Activated naive CD4-positive, alpha-beta T cell (primary cell): ENCODE measurements around the gene TRIM50.
"Not testable (repeated sequence)": the region's sequence is repeated elsewhere in the genome, so short reads cannot be mapped to it uniquely, and the experiment has no call there.

Source experiments
- DNase-seq, 4 experiments: peaks; one replicate each; lab custom pipeline; 2025; lab: John Stamatoyannopoulos, UW

The TRIM50 gene

GRCh38 chr7:73327922-73328321, at the start of gene TRIM50, which contains the start of gene FKBP6:
Gene TRIM50, minus strand, starts transcription at chr7:73328082. Its CDS starts 3,295 bp downstream, at chr7:73324787.
Gene FKBP6, plus strand, starts transcription at chr7:73328161. Its CDS starts 268 bp downstream, at chr7:73328429.
- not testable (repeated sequence) for DNase-seq

- DNase-seq, result no peak
Observed at GRCh38 chr7:73376671-73377412, 49.0 kb upstream of the TRIM50 start.

- not testable (repeated sequence) for DNase-seq
Observed at GRCh38 chr7:73376262-73376661, 48.4 kb upstream of the TRIM50 start.

- no peak for DNase-seq
Observed at GRCh38 chr7:73373741-73374140, 45.9 kb upstream of the TRIM50 start.

- no peak for DNase-seq
Observed at GRCh38 chr7:73369622-73370021, 41.7 kb upstream of the TRIM50 start.

- no peak for DNase-seq
Observed at GRCh38 chr7:73369009-73369408, 41.1 kb upstream of the TRIM50 start.

- DNase-seq, result no peak
Observed at GRCh38 chr7:73366990-73367389, 39.1 kb upstream of the TRIM50 start.

GRCh38 chr7:73366127-73366526, 38.2 kb upstream of the TRIM50 start:
- DNase-seq, result no peak

GRCh38 chr7:73364006-73364728, 36.3 kb upstream of the TRIM50 start:
- no peak for DNase-seq

GRCh38 chr7:73363225-73364005, 35.5 kb upstream of the TRIM50 start:
- no peak for DNase-seq

- DNase-seq, result not testable (repeated sequence)
Observed at GRCh38 chr7:73360590-73360989, 32.7 kb upstream of the TRIM50 start.

GRCh38 chr7:73359746-73360375, 32.0 kb upstream of the TRIM50 start:
- DNase-seq, result no peak

- DNase-seq, result no peak
Observed at GRCh38 chr7:73359306-73359705, 31.4 kb upstream of the TRIM50 start.

- DNase-seq, result no peak
Observed at GRCh38 chr7:73358590-73359275, 30.9 kb upstream of the TRIM50 start.

- DNase-seq, result no peak
Observed at GRCh38 chr7:73356159-73356558, 28.3 kb upstream of the TRIM50 start.

GRCh38 chr7:73354821-73355220, 26.9 kb upstream of the TRIM50 start:
- no peak for DNase-seq

GRCh38 chr7:73354196-73354595, 26.3 kb upstream of the TRIM50 start:
- DNase-seq, result no peak

- DNase-seq, result no peak
Observed at GRCh38 chr7:73353243-73353642, 25.4 kb upstream of the TRIM50 start.

- DNase-seq, result no peak
Observed at GRCh38 chr7:73352784-73353183, 24.9 kb upstream of the TRIM50 start.

GRCh38 chr7:73351447-73352167, 23.7 kb upstream of the TRIM50 start:
- DNase-seq, result no peak
